ENCODE results near the gene PIP4K2A. TPM values are rescaled to one million over a fixed set of nuclear protein-coding genes. Genes with fewer than 3 reads are reported as not detected.

The PIP4K2A gene
- total RNA-seq, 1 donor from 2014 or later: 37.6 TPM

DNA sequence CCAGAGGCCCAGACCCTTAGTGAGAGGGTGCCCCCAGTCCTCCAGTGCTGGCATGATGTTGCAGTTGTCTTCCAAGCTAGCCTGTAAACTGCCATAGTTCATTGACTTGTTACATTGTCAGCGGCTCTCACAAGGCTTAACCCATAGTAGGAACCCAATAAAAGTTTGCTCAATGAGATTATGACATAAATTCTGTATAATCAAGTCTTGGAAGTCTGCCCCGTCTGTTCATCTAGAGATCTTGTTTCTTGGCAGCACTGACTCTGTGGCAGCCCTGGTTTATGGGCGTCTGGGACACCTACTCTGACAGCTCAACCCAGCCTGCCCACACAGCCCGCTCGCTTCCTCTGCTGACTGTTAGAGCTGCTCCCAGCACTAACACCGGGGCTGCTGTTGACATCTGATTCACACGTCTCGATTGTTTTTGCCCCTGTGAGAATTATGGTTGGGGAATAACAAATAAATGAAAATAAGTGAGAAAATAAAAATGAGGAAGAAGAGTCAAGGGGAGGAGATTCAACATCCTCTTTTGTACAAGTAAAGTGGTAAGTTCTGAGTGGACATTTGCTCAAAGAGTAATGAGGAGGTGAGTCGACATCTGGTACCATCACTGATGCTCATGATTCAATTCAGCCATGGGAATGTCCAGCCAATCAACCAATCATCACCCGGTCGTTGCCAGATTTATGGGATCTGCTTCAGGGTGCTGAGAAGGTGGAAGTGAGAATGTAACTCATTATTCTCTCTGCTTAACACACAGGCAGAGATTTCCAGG lies 208.3 kb downstream of the PIP4K2A start:
- H3K36me3 Mint-ChIP-seq: peaks cover 4% of the 10 kb centered on the region
- H3K4me3 Mint-ChIP-seq: no peak overlapping the region
- DNase-seq (ENCODE audit: low spot score in 2 of 2, unreplicated experiment in 2 of 2): no peak
- H3K9me3 Mint-ChIP-seq: peaks cover 17% of the 10 kb centered on the region
- H3K27ac Mint-ChIP-seq: peak overlapping the region; percentile 13
- peaks cover 47% of the 10 kb centered on the region for H3K4me1 Mint-ChIP-seq
- no peak for TF ChIP-seq CTCF (IDR thresholded peaks at IDR 0.05; ENCODE audit: unreplicated experiment)
- no peaks in the 10 kb centered on the region for H3K27me3 Mint-ChIP-seq (ENCODE audit: low read depth)

- TF ChIP-seq CTCF (IDR thresholded peaks at IDR 0.05; ENCODE audit: unreplicated experiment): no peak
- no peak for DNase-seq (ENCODE audit: low spot score in 2 of 2, unreplicated experiment in 2 of 2)
- Mint-ChIP-seq H3K27ac (peak overlapping the region; percentile 37), H3K9me3 (peaks cover 8% of the 10 kb centered on the region), H3K36me3 (peaks cover 2% of the 10 kb centered on the region), H3K4me3 (no peak overlapping the region), H3K27me3 (ENCODE audit: low read depth) (no peaks in the 10 kb centered on the region), H3K4me1 (peaks cover 53% of the 10 kb centered on the region)
These were observed 209.6 kb downstream of the PIP4K2A start for GRCh38 chr10:22504766-22505165.

DNA sequence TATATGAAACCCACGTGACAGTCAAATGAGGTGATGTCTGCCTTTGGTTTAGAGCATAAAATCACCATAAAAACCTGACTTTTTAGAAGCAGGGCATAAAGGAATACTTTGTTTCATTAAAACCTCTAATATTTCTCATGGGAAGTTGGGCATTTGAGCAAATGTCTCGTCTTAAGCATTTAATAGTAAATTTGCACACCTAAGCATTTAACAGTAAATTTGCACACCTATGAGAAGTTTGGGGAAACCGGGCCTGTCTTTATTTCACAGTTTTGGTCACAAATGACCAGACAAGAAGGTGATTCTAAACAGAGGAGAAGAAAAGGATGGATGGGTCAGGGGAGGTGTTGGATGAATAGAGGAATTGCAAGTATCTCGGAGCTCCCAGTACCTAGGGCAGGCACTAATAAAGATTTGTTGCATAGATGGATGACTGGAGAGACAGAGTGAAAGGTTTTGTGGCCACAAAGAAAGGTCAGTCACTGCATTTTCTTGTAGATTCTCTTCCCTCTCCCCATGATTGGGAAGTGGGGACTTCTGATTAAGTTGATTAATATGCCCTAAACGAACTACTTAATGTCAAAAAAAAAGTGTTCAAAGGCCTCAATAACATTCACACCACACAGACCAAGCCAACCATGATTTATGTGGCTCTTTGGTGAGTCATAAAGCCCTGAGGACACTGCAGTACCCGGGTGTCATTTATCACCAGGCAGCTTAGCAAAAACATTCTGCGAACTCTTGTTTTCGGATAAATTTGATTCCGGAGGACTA lies 210.9 kb downstream of the PIP4K2A start:
- no peak for TF ChIP-seq CTCF (IDR thresholded peaks at IDR 0.05; ENCODE audit: unreplicated experiment)
- Mint-ChIP-seq H3K4me3 (no peak overlapping the region), H3K9me3 (peaks cover under 1% of the 10 kb centered on the region), H3K4me1 (peaks cover 55% of the 10 kb centered on the region), H3K27me3 (ENCODE audit: low read depth) (no peaks in the 10 kb centered on the region), H3K36me3 (no peaks in the 10 kb centered on the region), H3K27ac (peak overlapping the region; percentile 2)
- no peak for DNase-seq (ENCODE audit: low spot score in 2 of 2, unreplicated experiment in 2 of 2)

DNA sequence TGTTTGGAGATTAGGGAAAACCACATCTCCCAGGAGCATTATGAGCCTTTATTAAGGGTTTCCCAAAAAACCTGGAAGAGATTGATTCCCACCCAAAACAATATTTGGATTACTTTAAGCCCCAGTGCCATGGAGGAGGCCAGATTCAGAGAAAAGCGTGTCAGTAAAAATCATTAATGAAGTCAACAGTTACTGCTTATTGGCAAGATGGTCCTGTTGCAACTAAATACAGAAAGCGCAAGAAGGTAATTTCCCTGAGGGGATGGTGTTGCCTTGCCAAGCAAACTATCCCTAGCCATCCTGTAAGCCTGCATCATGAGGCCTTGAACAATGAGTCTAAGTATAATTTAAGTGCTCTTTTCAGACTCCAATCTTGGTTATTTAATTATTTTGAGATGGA lies 212.5 kb downstream of the PIP4K2A start:
- H3K4me3 Mint-ChIP-seq: no peak overlapping the region

DNA sequence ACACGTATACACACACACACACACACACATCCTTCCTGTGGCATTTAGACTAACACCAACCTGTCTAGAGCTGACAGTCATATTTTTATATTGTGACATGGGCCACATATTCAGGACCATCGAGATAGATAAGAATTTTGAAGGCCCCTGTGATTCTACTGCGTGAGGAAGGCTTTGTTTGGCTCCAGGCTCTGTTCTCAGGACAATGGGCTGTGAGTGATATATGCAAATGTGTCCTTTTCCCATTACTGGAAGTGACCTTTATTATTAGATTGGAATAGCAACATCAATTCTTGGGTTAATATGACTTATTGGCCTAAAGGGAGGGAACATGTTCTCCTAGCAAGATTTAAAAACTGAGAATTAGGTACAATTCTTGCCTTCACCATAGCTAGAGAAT lies 213.0 kb downstream of the PIP4K2A start:
- no peak for DNase-seq (ENCODE audit: low spot score in 2 of 2, unreplicated experiment in 2 of 2)
- Mint-ChIP-seq H3K27ac (no peak overlapping the region), H3K4me3 (no peak overlapping the region), H3K36me3 (no peaks in the 10 kb centered on the region), H3K27me3 (ENCODE audit: low read depth) (peaks cover 6% of the 10 kb centered on the region), H3K4me1 (peaks cover 55% of the 10 kb centered on the region), H3K9me3 (no peaks in the 10 kb centered on the region)
- no peak for TF ChIP-seq CTCF (IDR thresholded peaks at IDR 0.05; ENCODE audit: unreplicated experiment)

More for the DNA sequence above, 212.5 kb downstream of the PIP4K2A start:
- Mint-ChIP-seq H3K4me1 (peaks cover 55% of the 10 kb centered on the region), H3K36me3 (no peaks in the 10 kb centered on the region), H3K9me3 (no peaks in the 10 kb centered on the region), H3K27ac (no peak overlapping the region), H3K27me3 (ENCODE audit: low read depth) (peaks cover 6% of the 10 kb centered on the region)
- DNase-seq (ENCODE audit: low spot score in 2 of 2, unreplicated experiment in 2 of 2): no peak
- no peak for TF ChIP-seq CTCF (IDR thresholded peaks at IDR 0.05; ENCODE audit: unreplicated experiment)
